Measurements from ENCODE around the gene RAB3IP. TPM values are rescaled to one million over a fixed set of nuclear protein-coding genes. Genes with fewer than 3 reads are reported as not detected.
A peak's percentile ranks its signal among the peaks of the same experiment; 100 is the strongest.

The RAB3IP gene
- polyA plus RNA-seq (ENCODE audit: insufficient read length in 12 of 12): 10 to 100 TPM in 9 of 12 donors, 1 to 10 TPM in 2, not detected in 1; 8.3 to 24.3 (median 11.7) TPM
- long read RNA-seq, donor 1, partial matches to known transcripts: 7 of 14 reads
- long read RNA-seq, donor 1, other reads (novel, unspliced or antisense): 0 of 14 reads
- long read RNA-seq, donor 2, partial matches to known transcripts: 0 of 2 reads
- long read RNA-seq, donor 2, other reads (novel, unspliced or antisense): 0 of 2 reads
- long read RNA-seq, donor 3: 0 reads
- long read RNA-seq, donor 4, partial matches to known transcripts: 0 of 3 reads
- long read RNA-seq, donor 4, other reads (novel, unspliced or antisense): 0 of 3 reads
- long read RNA-seq, donor 5: 0 reads
- long read RNA-seq, donor 6: 0 reads
- long read RNA-seq, donor 7, partial matches to known transcripts: 0 of 1 reads
- long read RNA-seq, donor 7, other reads (novel, unspliced or antisense): 0 of 1 reads
- long read RNA-seq, donor 8, partial matches to known transcripts: 0 of 3 reads
- long read RNA-seq, donor 8, other reads (novel, unspliced or antisense): 0 of 3 reads
- long read RNA-seq, donor 9, partial matches to known transcripts: 0 of 2 reads
- long read RNA-seq, donor 9, other reads (novel, unspliced or antisense): 0 of 2 reads
- long read RNA-seq, donor 10: 0 reads
- long read RNA-seq, donor 11: 0 reads

- peak; percentile 70 for DNase-seq
These were observed at the start of gene RAB3IP for GRCh38 chr12:69738351-69739286. Gene RAB3IP (plus strand): TSS chr12:69738860. CDS start chr12:69755409, 16,549 bp downstream.

GRCh38 chr12:69689638-69690037 lies 49.0 kb upstream of the RAB3IP start:
- DNase-seq: no peak

GRCh38 chr12:69694123-69694522 lies 44.5 kb upstream of the RAB3IP start:
- no peak for DNase-seq

GRCh38 chr12:69698054-69698453 lies 40.6 kb upstream of the RAB3IP start:
- no peak for DNase-seq

GRCh38 chr12:69698769-69699540 lies 39.7 kb upstream of the RAB3IP start, which contains the start of gene BEST3:
Gene BEST3 (minus strand): TSS chr12:69699303. CDS start chr12:69697798, 1,505 bp downstream.
- peak; percentile 20 for DNase-seq

- DNase-seq: no peak
These were observed 36.8 kb upstream of the RAB3IP start for GRCh38 chr12:69701826-69702225.

GRCh38 chr12:69703146-69703642 lies 35.5 kb upstream of the RAB3IP start:
- no peak for DNase-seq

- no peak for DNase-seq
These were observed 34.3 kb upstream of the RAB3IP start for GRCh38 chr12:69704357-69704756.

GRCh38 chr12:69708649-69709048 lies 30.0 kb upstream of the RAB3IP start:
- no peak for DNase-seq

GRCh38 chr12:69712826-69713225 lies 25.8 kb upstream of the RAB3IP start:
- no peak for DNase-seq

- no peak for DNase-seq
These were observed 24.1 kb upstream of the RAB3IP start for GRCh38 chr12:69714542-69714941.

GRCh38 chr12:69719336-69720316 lies 19.0 kb upstream of the RAB3IP start:
- DNase-seq: no peak

- DNase-seq: no peak
These were observed 17.9 kb upstream of the RAB3IP start for GRCh38 chr12:69720750-69721149.

GRCh38 chr12:69726922-69727321 lies 11.7 kb upstream of the RAB3IP start:
- DNase-seq: no peak

- DNase-seq: no peak
These were observed 6.6 kb upstream of the RAB3IP start for GRCh38 chr12:69732088-69732487.

- no peak for DNase-seq
These were observed 5.0 kb upstream of the RAB3IP start for GRCh38 chr12:69733638-69734037.

GRCh38 chr12:69739287-69740191 lies 879 bp downstream of the RAB3IP start:
- DNase-seq: peak; percentile 28

GRCh38 chr12:69744109-69744508 lies 5.4 kb downstream of the RAB3IP start:
- no peak for DNase-seq

GRCh38 chr12:69751476-69751875 lies 12.8 kb downstream of the RAB3IP start:
- no peak for DNase-seq
